Pulmonary artery endothelial cell (primary cell): Measurements from ENCODE around the gene KRTAP5-8. TPM values are rescaled to one million over a fixed set of nuclear protein-coding genes. Genes with fewer than 3 reads are reported as not detected.
"Not testable (repeated sequence)": the region's sequence is repeated elsewhere in the genome, so short reads cannot be mapped to it uniquely, and the experiment has no call there.

Experiments
- DNase-seq: peaks from one replicate; pipeline ENCODE4 v3.0.0-alpha.2; 2011; ENCODE audit warnings: low read depth, low spot score
- total RNA-seq: library from RNA; depleted of rRNA; stranded (reverse); fragments of >200 nt; gene quantifications from 2 replicates; pipeline ENCODE4 v1.2.3, GENCODE V29; 2014

KRTAP5-8 gene
- total RNA-seq, 1 donor from 2014 or later = not detected

DNA sequence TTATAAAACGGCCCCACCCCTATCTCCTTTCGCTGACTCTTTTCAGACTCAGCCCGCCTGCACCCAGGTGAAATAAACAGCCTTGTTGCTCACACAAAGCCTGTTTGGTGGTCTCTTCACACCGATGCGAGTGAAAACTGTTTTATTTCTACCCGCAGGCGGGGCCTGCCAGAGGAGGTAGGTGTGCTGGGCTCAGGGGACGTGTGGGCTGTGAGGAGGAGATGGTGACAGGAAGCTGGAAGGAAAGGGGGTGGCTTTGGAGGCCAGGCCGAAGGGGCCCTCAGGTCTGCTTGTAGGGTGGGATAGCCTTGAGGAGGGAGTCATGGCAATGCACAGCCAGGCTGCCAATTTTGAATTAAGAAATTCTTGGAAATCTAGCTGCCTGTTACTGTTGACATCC lies 32.0 kb upstream of the KRTAP5-8 start:
- no peak for DNase-seq

GRCh38 chr11:71507102-71507501 lies 30.7 kb upstream of the KRTAP5-8 start:
- no peak for DNase-seq

GRCh38 chr11:71518506-71519471 lies 19.0 kb upstream of the KRTAP5-8 start:
- no peak for DNase-seq

DNA sequence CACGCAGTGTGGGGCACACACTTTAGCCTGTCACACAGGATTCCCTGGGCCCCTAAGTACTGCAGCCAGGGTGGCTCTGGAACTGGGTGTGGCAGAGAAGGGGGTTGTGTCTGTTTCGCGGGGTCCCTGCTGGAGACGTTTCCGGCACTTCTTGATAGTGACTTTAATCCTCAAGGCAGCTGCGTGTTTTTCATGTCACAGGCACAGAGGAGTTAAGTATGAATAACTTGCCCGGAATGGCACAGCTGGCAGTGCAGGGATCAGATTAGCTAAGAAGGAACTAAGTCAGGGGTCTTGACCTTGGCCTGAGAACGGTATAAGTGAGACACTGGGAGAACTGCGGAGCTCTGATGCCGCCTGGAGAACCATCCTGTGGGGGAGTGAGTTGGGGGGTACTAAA lies 18.3 kb upstream of the KRTAP5-8 start:
- no peak for DNase-seq

- no peak for DNase-seq
These were observed 12.5 kb upstream of the KRTAP5-8 start for GRCh38 chr11:71525188-71525937.

DNA sequence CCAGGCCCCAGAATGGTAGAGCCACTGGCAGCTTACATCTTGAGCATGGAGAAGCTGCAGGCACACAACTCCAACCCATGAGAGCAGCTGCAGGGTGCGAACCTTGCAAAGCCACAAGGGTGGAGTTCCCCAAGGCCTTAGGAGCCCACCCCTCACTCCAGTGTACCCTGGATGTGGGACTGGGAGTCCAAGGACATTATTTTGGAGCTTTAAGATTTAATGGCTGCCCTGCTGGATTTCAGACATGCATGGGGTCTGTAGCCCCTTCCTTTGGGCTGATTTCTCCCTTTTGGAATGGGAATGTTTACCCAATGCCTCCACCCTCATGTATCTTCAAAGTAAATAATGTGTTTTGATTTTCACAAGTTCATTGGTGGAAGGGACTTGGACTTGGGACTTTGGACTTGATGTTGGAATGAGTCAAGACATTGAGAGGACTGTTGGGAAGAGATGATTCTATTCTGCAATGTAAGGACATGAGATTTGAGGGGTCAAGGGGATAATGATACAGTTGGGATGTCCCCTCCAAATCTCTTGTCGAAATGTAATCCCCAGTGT lies 11.8 kb upstream of the KRTAP5-8 start:
- no peak for DNase-seq

- not testable (repeated sequence) for DNase-seq
These were observed 10.8 kb upstream of the KRTAP5-8 start, which contains the start of gene KRTAP5-7 for GRCh38 chr11:71526796-71527575. Gene KRTAP5-7, plus strand, starts transcription at chr11:71527267. Its CDS starts 34 bp downstream, at chr11:71527301.

DNA sequence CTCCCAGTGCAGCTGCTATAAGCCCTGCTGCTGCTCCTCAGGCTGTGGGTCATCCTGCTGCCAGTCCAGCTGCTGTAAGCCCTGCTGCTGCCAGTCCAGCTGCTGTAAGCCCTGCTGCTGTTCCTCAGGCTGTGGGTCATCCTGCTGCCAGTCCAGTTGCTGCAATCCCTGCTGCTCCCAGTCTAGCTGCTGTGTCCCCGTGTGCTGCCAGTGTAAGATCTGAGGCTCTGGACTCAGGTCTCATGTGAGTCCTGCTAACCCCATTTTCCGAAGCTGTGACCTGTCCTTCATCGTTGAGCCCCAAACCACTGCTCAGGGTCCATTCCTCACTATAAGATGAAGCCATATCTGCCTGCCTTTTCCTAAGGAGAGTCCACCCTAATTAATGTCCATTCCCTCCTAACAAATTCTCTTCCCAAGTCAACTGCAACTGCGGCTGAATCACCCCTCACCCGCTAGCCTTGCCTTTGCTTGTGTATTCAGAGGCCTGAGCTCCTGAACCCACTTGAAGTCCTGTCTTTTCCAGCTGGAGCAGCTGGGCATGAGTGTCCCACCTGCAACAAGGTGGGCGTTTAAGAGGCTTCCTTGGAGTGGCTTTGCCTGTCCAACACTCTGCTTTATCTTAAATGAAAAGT lies 10.1 kb upstream of the KRTAP5-8 start:
- DNase-seq = no peak

DNA sequence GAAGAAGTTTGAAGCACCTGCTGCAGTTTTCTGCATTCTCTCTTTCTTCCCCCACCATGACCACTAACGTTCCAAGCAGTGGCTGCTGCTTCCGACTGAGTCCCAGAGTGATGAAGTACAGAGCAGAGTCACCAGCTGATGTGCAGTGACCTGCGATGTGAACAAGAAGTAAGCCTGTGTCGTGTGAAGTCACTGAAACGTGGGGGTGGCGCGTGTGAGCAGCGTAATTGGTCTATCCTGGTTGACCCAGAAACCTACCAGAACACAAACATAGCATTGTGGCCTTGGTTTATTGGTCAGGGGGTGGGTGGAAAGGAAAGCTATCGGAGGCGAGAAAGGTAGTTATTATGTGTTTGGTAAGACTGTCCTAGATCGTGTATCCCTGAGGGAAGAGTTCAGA lies 7.2 kb upstream of the KRTAP5-8 start:
- no peak for DNase-seq

DNA sequence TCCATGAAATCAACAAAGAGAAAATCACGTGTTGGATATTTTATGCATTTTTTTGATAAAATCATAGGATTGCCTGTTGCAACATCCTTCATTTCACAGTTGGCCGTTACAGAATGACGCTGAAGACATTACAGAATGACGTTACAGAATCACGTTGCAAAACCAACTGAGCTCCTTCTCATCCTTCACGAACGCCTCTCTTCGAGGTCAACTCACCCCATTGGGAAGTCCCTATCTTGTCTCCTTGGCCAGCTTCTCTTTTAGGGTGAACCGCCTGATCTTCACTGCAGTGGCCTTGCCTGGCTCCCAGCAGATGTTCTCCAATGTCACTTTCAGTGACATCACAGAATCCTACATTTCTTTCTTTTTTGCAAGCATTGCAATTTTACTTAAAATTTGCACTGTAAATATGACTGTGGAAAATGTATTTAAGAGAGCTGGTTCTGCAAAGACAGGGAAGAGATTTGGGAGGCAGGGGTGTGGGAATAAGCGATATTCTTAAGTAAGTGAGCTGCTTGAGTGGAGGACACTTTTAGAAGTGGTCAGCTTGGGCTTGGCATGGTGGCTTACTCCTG lies 5.7 kb upstream of the KRTAP5-8 start:
- no peak for DNase-seq

DNA sequence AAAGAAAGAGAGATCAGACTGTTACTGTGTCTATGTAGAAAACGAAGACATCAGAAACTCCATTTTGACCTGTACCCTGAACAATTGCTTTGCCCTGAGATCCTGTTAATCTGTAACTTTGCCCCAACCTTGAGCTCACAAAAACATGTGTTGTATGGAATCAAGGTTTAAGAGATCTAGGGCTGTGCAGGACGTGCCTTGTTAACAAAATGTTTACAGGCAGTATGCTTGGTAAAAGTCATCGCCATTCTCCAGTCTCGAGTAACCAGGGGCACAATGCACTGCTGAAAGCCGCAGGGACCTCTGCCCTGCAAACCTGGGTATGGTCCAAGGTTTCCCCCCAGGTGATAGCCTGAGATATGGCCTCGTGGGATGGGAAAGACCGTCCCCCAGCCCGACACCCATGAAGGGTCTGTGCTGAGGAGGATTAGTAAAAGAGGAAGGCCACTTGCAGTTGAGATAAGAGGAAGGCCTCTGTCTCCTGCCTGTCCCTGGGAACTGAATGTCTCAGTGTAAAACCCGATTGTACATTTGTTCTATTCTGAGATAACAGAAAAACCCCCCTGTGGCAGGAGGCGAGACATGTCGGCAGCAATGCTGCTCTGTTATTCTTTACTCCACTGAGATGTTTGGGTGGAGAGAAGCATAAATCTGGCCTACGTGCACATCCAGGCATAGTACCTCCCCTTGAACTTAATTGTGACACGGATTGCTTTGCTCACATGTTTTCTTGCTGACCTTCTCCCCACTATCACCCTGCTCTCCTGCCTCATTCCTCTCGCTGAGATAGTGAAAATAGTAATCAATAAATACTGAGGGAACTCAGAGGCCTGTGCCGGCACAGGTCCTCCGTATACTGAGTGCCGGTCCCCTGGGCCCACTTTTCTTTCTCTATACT lies 2.9 kb upstream of the KRTAP5-8 start:
- not testable (repeated sequence) for DNase-seq

- DNase-seq = no peak
These were observed 2.0 kb upstream of the KRTAP5-8 start for GRCh38 chr11:71535825-71536224.

DNA sequence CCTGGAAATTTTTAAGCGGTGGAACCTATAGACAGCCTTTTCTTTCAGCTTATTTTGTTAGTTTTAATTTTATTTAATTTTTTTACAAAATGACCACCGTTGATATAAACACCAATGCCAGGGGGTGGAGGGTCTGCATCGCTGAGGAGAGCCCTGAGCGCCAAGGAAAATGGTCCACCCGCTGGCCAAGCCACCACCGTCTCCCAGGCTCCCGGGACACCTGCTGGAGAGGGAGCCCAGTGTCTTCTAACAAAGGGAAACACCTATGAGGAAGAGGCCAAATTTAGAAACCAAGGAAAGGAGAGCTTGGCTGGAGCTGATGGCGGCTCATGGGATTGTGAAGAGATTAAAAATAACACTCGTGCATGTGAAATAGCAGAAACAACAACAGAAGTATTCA lies 288 bp upstream of the KRTAP5-8 start:
- DNase-seq = no peak

GRCh38 chr11:71538666-71538990 lies 803 bp downstream of the KRTAP5-8 start:
- no peak for DNase-seq

DNA sequence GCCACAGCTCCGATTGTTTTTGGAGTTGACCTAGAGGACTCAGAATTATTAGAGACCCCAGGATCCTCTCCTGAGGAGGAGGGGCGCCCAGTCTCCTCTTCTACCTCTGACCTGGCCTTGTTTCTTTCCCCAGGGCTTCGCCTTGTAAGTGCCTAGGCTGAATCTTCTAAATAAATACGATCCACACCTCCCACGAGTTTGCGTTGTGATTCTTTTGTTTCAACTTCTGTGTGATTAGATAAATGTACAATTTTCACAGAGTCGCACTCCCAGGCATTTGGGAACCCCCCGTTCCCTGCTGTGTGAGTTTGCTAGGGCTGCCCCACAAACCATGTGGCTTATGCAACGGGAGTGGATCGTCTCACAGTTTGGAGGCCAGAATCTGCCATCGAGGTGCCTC lies 1.2 kb downstream of the KRTAP5-8 start:
- DNase-seq = no peak

- not testable (repeated sequence) for DNase-seq
These were observed 2.1 kb downstream of the KRTAP5-8 start for GRCh38 chr11:71539971-71540370.

GRCh38 chr11:71540521-71541304 lies 2.9 kb downstream of the KRTAP5-8 start:
- not testable (repeated sequence) for DNase-seq

DNA sequence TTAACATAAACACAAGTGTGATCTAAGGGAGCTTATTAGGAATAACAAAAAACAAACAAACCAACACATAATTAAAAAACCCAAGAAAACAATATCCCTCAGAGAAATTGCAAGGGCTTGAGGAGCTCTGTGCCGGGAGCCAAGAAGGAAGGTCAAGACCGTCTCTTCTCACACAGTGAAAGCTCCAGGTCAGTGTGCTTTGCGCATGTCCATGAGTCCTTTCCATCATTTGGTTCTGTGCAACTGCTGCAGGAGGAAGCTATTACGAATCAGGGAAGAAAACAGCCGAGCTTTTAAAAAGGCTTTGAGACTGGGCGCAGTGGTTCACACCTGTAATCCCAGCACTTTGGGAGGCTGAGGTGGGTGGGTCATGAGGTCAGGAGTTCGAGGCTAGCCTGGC lies 4.6 kb downstream of the KRTAP5-8 start:
- no peak for DNase-seq
